ENCODE data around the gene IGF2BP3.

The IGF2BP3 gene

DNA sequence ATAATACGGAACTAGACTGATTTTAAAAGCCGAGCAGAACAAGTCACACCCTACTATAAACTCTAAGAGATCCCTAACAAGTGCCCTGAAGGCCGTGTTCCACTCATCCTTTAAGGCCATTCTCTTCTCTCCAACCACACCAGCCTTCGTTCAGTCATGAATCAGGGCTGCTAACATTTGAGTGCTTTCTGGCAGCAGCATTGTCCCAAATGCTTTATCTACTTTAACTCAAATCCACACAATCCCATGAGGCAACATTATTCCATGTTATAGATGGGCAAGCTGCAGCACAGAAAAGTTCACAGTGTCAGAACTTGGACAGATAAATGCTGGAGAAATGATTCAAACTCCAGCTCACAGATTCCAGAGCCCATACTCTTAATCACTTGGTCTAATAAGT, 97.7 kb downstream of the IGF2BP3 start:
- no peak for DNase-seq

DNA sequence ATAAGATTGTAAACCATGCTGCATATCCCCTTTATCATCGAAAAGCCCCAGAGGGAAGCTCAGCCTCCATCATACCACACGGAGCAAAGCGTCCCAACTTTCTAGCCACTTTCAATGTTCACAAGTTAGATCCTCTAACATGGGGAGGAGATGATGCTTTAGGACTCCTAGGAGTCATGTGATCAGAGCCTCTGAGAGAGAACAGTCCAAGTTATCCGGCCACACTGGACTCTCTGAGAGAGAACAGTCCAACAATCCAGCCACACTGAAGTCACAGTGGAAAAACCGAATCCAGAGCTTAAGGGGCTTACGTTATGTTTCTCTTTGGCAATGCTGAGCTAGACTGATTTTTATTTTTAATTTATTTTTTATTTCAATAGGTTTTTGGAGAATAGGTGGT, 98.6 kb downstream of the IGF2BP3 start:
- DNase-seq, result no peak

DNA sequence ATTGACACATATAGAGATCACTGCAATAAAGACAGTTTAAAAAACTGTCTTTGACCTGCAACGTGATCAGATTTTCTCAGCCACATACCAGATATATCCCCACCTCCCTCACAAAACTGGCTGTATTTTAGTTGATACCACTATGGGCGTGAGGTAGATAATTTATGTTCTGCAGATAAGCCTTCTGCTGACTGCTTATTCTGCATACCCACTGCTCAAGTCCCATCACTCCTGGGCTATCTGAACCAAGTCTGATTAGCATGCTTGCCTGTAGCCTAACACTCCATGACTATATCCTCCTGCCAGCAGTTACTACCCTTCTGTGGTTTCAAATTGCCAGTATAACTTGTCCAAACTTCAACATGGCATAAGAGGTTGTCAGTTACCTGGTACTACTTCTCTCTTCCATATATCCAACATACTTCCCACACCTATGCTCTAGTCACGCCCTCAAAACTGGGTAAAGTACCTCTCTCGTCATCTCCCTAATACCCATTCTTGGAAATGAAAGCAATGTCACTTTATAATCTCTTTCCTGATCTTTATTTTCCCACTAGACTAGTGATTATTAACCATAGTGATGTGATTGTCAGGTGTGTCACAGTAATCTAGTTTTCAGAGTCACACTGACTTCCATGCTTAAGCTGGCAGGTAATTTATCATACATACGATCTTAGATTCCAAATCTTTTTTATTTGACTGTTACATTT, 100.4 kb downstream of the IGF2BP3 start:
- DNase-seq, result no peak

DNA sequence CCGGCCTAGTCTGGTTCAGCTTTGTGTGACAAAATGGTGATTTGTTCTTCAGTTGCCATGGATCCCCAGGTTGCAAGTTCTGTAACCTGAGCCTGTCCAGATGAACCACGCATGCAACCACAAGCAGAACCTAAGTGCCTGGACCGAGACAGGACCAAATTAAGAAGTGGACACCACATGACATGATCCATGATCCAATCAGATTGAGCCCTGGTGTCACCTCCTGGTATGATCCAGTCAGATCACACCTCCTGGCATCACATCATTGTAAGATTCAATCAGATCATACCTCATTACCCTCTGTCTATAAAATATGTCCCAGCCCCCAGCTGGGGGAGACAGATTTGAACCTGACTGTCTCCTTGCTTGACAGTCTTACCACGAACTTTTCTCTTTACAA, 101.2 kb downstream of the IGF2BP3 start:
- no peak for DNase-seq

DNA sequence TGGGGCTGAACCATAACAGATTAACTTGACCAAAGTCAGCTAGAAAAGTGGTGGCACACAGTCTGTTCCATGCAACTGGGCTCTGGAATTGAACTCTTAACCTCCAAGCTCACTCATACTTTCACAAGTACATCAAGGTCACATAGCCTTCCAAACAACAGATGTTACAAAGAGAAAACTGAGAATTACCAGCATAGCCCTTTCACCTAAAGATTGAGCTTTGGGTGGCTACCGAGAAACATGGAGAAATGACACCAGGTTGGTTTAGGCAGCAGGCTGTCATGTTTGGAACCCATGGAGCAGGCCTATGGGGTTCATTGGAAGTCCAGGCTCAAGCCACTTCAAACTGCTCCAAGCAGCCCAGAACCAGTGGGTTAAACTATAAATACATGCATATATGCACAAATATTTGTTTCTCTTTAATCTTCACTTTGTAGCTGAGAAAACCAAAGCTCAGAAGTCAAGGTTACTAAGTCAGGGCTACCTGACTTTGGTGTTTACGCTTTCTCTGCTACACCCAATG, 112.1 kb downstream of the IGF2BP3 start:
- DNase-seq, result no peak

DNA sequence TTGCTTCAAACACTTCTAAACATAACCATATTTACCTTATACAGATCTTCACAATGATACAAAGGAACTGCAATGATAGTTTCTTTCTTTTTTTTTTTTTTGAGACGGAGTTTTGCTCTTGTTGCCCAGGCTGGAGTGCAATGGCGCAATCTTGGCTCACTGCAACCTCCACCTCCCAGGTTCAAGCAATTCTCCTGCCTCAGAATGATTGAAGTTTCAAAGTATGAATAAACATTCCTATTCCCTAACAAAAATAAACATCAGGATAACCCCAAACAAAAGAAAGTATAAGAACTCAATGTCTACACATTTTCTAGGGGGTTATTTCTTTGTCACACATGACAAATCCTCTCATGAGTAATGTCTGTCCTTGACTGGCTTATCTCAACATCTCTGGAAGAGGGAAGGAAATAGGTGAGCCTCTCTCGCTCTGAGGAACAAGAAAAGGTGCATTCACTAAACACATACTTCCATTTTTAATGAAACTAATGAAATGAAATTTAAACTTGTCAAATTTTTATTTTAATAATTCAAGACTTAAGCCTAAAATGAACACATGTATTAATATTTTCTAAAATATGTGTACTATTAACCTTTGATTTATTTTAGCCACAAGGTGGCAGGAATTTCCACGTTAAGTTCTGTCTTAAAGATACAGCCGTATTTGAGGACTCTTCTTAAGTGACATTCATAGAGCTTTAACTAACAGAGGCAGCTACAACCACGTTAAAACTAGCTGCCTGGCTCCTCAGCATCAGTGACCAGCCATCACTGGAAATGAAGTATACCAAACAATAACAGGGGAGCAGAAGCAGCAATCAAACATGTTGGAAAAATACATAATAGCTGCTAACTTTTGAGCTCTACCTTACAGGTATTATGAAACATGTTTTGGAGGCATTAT, 112.8 kb downstream of the IGF2BP3 start:
- DNase-seq, result peak; percentile 36

DNA sequence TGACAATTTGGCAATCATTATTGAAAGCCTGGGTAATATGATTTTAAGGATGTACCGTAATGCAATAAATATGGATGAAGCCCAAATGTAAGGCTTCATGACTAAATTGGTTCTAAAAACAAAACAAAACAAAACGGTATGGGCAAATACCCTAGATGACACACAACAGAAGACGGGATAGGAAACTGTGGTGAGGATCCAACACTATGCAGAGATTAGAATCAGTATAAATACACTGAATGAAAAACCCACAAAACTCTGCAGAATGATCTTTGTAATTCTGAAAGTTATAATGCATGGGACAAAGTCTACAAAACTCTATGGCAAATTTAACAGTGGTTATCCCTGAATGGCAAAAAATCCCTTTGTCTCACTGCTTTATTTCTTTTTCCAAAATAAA, 113.6 kb downstream of the IGF2BP3 start:
- no peak for DNase-seq

DNA sequence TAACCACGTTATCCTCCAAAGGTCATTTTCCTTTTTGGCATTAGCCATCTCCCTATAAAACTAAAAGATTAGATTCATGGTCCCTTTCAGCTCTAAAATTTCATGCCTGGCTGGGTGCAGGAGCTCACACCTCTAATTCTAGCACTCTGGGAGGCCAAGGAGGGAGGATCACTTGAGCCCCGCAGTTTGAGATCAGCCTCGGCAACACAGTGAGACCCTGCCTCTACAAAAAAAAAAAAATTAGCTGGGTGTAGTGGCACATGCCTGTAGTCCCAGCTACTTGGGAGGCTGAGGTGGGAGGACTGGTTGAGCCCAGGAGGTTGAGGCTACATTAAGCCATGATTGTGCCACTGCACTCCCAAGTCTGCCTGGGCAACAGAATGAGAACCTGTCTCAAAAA, 114.1 kb downstream of the IGF2BP3 start:
- no peak for DNase-seq

DNA sequence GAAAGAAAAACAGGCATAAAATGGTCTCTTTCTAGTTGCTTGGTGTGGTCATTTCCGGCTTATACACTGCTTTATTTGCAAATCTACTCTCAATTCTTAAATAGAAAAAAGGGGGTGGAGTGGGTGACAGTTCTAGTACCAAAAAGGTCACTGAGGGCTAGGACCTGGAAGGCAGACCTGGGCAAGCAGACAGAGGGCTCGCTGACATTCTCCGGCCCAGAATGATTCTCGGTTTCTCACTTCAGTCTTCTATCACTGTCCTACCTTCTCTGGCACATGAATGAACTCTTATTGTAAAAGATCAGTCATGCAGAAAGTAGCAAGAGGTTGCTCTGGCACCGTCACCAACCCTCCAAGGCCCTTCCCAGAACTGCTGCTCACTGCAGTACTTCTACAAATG, 117.1 kb downstream of the IGF2BP3 start:
- peak; percentile 46 for DNase-seq

DNA sequence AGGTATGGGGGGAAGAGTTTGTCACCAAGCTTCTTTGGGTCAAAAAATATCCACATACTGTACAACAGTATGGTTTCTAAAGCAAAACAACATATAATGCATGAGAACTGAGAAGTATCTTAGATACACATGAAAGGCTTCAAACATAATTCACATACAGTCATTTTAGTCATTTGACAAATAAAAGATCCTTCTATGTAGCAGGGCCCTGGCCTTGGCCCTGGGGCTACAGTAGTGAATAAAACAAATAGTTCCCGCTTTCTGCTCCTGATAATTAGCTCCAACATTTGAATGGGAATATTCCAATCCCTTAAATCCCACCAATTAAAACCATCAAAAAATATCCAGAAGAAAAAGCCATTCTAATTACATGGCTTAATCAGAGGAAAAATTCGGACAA, 119.8 kb downstream of the IGF2BP3 start:
- no peak for DNase-seq

DNA sequence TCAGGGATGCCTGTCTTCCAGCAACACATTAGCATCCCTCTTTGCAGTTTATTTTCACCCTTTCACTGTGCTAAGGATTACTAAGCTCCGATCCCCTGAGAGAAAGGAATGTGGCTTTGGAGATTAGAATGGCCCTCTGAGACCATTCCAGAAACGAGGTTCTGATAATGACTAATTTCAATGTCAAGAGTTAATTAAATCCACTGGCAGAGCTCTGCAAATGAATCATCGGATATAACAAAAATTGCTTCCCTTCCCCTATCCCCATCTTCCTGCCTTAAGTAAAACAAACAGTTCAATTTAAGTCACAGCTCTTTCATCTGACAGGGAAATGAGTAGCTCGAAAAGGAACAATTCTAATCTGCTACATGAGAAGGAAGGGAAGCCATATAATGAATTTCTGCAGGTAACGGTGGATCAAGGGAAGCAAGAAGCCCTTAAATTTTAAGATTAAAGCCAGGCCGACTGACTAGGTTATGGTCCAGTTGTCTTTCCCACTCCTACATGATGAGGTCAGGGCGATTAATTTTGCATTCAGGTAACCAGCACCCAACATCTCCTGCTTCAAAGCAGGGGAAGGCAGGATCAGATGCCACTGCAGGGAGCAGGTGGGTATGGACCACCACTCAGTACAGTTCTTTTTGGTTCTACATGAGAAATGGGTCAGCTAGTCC, 120.7 kb downstream of the IGF2BP3 start:
- DNase-seq, result no peak

DNA sequence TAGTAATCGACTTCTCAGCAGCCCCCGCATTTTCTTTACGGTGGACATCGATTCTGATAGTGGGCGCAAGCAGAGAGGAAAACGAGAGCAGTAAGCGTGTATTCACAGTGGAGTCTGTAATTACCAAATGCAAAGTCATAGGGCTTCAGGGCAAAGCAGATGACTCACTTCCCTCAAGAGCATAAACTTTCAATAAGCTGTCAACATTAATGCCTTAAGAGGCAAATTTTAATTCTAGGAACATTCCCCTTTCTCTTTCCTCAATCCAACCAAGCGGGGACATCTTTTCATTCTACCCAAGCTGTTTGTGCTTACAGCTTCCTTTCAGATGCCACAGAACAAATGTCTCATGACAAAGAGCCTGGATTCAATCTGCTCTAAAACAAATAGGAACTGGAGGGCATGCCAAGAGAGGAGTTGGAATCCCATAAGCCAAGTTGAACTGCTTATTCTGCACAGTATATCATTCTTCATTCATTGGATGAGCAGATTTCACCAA, 122.6 kb downstream of the IGF2BP3 start:
- no peak for DNase-seq

DNA sequence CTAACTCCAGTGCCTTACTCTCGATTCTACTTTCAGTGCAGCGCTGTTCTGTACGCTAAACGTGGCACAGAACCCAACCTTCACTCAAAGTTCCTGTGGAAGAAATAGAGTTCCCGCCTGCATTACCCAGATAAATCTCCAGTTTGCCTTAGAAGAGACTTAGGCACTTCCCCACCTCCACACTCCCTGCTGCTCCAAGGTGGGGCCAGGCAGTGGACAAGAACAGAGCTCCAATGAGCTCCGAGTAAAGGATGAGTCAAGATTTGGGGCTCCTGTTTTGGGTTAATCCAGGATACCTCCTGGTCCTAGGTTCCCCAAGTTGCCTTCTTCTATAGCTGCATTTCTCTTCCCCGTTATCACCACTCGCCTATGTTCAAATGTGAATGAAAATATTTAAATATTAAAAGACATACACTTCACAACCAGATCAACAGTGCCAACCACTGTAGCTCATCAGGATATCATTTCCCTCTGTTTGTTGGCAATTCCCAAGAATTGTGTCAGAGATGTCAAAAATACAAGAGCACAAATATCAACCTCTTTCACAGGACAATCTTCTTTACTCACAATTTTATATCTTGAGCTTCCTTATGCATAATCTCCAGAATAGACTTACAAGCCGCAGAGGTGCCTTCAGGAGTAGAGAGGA, 123.1 kb downstream of the IGF2BP3 start:
- DNase-seq, result no peak

DNA sequence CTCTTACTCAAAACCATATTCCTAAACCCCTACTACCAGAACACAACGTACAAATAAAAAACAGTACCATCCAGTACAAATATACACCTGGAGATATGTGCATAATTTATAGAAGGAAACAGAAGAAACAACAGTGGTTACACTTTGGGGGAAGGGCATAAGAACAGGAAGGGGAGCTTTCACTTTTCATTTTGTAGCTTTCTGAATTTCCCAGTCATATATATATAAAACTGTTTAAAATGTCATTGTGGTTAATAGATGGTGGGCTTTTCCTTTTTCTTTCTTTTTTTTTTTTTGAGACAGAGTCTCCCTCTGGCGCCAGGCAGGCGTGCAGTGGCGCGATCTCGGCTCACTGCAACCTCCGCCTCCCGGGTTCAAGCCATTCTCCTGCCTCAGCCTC, 124.0 kb downstream of the IGF2BP3 start:
- DNase-seq, result no peak

DNA sequence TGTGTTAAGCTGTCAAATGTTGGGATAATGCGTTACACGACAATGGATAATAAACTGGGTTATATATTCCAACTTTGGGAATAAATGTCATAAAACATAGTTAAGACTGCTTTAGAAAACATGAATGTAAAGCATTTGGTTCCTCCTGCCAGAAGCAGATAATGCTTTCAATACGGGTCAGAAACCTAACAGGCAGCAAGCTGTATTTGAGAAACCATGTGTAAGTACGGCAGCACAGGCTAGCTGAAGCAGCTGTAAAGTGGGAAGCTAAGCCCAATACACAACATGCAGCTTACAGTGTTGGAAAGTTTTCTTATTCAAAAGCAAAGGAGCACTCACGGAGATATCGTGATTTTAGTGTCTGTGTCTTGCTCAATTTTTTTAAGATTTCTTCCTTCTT, 124.7 kb downstream of the IGF2BP3 start:
- no peak for DNase-seq

DNA sequence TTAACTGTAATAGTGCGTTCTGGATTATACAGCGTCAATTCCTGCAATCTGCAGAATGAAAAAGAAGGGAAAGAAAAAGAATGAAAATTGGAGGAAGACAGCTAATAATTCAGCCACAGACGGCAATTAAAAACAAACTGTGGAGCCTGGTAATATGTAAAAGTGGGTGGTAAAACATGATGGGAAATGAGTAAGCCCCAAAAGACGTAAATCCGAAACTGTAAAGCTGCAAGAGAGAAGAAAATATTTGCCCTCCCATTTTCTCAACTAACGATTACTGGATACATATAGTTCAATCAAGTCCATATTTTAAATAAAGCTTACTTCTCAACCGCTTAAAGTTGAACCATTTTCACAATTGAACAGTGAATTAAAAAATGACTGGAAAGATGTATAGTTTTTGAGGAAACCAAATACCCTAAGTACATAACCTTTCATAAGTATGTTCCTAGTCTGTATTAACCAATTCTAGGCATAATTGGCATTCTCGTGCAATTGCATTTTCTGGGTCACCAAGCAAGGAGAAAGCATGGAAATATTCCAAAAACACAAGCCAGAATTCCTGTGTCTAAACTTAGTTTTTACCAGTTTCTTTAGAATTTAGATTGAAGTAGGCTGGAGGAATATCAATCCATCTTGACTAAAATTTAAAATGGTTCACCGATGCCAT, 126.3 kb downstream of the IGF2BP3 start:
- no peak for DNase-seq

DNA sequence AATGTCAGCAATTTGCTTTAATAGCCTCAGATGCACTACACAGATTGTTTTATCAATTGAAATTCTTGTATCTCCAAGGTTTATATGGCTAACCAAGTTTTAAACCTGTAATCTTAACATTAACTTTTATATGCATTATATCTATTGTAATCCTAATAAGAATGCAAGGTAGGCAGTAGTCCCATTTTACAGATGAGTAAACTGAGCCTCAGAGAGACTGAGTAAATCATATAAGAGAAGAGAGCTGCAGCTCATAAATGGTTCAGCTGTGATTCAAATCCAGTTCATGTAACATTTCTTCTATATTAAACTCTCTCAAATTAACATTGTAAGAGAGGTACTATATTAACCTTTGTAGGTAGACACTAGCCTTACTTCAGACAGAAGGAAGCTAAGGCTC, 127.2 kb downstream of the IGF2BP3 start:
- DNase-seq, result no peak

DNA sequence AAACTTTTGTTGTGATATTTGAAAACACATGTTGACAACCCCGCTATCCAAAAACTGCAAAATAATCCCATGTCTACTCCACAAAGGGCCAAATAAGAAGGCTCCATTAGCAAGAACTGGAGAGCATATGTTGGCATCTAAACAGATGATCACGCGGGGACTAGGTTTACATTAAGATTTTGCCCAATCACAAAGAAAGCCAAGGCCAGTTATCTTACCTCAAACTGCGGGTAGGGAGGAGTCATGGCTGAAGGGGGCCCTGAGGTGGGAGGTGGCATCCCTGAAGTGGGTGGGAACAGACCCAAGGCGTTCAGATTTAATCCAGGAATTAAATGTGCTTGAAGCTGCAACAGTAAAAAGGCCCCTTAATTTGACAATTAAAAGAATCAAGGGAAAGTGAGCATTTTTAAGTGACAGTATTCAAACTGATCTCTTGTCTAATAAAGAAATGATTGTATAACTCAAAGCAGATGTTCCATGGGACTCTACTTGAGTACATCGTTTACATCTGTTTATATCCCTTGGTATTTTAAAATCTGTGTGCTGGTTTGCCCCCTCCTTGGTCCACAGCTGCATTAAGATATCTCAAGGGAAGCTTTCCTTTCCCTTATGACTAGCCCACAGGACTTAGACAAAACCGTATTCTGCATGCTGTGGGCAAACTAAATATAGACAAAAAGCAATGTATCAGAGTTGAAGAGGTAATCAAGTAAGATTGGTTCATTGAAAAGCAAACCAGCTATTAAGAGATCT, 128.3 kb downstream of the IGF2BP3 start:
- DNase-seq, result no peak

DNA sequence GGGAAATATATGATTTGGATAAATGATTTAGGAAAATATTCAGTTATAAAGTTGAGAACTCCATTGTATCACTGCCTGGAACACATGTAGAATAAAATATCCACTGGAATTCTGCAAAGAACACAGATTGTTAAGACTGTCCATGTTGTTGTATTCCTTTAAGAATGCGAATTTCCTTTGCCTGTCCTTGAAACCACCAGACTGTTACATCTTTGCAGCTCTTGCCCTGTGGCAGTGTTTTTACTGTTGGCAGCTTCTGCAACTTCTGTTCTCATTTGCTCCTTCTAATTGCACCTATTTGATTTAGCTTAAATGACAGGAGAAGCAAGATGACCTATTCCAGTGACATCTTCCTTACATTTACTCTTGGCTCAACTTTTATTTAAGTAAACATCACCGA, 131.4 kb downstream of the IGF2BP3 start:
- no peak for DNase-seq

DNA sequence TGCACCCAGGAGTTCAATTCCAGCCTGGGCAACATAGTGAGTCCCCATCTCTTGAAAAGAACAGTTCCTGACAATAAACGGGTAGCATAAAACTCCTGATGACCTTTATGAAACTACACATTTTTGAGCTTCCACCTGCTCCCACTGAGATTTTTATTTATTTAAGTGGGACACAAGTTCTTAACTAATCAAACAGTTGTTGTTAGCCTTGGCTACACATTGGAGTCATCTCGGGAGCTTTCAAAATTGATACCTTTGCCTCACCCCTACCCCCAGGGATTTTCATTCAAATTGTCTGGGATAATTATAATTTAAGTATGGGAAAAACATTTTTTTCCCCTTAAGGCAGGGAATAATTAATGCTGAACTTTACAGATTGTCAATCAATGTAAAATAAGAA, 131.9 kb downstream of the IGF2BP3 start:
- no peak for DNase-seq

DNA sequence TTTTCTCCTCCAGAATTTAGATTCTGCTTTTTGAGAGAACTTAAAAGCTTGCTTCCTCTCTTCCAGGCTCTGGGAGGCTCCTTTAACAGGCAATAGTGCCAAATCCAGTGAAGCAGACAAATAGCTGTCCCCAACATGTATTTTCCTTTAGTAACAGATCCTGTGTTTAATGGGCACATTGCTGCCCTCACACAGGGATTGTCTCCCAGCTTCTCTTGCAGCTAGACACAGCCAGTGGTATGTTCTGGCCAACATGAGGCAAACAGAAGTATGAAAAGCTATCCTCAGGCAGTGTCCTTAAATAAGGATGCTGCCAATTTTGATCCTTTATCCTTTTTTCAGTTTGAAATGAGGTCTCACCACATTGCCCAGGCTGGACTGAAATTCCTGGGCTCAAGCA, 132.9 kb downstream of the IGF2BP3 start:
- no peak for DNase-seq

Data from NCI-H1105 treated with DMSO at 0.1 percent for 48 hours (cell line).